HG02840 (cell line): ENCODE data around the gene HMSD.

Source experiments
- ATAC-seq: cut with Tn5 transposase; IDR thresholded peaks from one replicate; pipeline ENCODE4 v1.9.1; 2021; ENCODE audit warnings: mild to moderate bottlenecking, moderate library complexity, moderate number of reproducible peaks; ENCODE audit not compliant: unreplicated experiment, low FRiP score

HMSD gene

DNA sequence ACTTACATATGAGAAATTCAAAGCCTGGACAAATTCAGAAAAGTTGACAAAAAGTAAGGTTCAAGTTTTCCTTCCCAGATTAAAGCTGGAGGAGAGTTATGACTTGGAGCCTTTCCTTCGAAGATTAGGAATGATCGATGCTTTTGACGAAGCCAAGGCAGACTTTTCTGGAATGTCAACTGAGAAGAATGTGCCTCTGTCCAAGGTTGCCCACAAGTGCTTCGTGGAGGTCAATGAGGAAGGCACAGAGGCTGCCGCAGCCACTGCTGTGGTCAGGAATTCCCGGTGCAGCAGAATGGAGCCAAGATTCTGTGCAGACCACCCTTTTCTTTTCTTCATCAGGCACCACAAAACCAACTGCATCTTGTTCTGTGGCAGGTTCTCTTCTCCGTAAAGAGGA, 37.8 kb downstream of the HMSD start:
- ATAC-seq: no peak

DNA sequence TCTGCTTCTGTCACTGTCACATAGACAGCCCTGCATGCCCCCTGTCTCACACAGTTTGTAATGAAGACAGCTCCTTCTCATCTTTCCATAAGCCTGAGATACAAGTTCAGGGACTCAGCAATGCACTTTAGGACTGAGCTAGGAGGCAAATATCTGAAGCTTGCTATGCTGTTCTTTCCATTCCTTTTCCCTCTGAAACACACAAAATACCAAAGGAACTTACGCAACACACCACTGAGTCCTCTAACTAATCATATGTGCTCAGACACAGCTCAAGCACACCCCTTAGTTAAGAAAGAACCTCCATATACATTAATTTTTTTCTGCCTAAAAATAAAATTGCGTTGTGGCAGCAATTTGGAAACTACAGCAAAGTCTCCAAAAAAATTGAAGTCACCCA, 38.6 kb downstream of the HMSD start:
- ATAC-seq: no peak

DNA sequence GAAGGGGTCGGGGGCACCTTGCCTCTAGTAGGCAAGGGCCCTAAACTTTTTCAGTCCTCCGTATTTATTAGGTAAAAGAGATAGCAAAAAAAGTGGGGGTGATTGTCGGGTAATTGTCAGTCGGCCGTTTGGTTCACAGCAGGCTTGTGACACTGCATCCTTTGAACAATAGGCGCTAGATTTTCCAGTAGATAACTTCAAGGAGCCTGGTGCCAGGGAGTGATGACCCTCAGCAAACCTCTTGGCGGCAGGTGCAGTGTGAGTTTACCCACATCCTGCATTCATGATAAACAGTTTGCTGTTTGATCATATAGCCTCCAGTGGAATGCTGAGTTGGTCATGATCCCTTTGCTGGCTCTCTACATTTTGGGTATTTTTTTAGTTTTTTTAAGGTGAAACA, 43.6 kb downstream of the HMSD start:
- ATAC-seq: no peak

DNA sequence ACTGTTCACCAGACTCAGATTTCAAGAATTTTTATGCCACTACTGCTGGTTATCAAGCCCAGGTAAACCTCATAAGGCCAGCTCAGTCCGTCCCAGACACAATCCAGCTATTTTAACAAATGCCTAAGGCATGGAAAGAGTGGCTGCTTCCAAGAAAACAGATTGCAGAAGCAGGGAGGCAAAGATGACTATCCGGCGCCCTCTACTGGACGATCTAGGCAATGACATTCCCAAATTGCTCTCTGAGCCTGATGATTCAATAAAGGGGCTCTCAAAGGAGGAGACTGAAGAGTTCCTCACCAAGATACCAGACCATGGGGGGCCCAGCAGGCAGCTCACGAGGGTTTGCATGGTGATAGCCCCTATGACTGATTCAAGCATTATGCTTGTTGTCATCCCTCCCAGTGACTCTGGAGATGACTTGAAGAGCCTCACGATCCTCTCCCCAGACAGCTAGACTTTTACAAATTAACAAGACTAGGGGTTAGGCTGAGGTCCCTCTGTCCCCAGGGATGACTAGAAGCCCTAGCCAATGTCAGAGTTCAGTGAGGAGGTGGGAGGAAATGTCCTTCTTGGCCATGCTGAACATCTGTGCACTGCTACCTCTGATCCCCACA, 45.8 kb downstream of the HMSD start:
- ATAC-seq: no peak

DNA sequence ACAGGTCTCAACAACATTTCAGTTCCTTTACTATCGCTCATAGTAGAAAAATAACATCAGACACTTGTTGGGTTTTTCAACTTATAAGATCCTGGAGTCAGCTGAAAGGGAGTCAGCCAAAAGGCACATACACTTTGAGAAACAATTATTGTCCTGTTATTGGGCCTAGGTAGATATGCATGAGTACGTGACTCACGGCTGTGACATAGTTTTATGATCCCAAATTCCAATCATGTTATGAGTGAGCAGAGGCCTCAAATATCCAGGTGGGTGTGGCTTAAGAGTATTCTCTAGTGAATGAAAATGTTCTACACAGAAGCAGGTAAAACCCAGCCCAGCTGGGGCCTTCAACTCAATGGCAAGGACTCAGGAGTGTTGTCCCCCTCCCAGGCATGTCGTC, 47.9 kb downstream of the HMSD start:
- ATAC-seq: no peak

DNA sequence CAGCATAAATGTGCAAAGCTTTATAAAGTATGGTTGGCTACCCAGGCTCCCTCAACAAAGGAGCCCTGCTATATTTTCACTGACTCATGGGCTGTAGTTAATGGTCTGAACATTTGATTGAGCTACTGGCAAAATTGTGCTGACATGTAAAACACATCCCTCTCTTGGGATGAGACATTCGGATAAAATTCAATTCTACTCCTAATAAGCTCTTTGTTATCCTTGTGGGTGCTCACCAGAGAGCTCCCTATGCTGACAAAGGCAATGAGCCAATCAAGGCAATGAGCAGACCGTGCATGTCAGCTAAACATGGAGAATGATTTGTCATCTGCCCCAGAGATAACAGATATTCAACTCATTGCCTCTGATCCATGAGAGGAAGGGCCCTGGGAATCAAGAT, 48.5 kb downstream of the HMSD start:
- no peak for ATAC-seq

DNA sequence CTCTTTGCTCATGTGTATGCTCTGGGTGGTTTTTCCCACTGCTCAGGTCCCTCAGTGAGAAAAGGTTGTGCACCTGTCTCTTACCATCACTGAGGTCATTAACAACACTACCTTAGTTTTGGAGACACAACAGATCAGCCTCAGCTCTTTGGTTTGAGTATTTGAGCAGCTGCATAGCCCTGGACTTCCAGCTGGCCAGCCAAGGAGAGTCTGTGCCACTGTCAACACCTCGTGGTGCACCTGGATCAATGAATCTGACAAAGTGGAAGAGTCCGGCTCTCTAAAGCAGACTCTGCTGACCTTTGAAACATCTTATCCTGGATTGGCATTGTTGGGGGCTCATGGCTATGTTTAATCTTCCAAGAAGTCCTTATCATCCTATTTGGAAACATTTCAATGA, 50.8 kb downstream of the HMSD start:
- no peak for ATAC-seq

DNA sequence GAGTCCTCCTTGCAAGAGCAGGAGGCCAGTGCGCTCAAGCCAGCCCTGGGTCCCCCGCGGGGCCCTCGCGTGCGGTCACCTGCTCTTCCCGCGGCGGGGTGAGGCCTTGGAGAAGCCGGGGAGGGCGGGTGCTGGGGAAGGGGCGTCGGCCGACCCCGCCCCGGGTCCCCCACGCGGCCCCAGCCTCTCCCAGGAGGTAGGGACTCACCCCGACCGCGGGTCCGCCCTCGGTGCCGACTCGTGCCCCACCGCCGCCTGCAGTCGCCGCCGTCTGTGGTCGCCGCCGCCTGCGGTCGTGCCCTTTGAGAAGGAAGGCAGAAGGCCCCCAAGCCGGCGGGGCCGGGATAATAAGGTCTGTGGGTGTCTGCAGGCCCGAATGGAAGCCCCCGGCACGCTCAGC, 53.5 kb downstream of the HMSD start:
- ATAC-seq: no peak

DNA sequence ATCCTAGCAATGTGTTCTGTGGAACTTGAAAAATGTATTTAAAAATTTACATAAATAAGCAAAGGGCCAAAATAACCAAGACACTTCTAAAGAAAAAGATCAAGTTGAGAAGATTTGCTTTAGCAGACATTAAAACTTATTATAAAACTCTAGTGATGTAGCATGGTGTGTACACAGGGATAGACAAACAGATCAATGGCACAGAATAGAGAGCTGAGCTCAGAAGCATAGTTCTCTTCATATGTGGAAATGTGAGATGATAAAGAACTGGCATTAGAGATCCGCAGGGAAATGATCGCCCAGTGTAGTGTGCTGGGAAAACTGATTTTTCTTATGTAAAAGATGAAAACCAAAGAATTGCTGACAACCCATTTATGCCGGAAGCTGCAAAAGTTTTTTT, 60.2 kb downstream of the HMSD start:
- no peak for ATAC-seq
